ENCODE measurements around the gene HIGD1A.

HIGD1A gene

DNA sequence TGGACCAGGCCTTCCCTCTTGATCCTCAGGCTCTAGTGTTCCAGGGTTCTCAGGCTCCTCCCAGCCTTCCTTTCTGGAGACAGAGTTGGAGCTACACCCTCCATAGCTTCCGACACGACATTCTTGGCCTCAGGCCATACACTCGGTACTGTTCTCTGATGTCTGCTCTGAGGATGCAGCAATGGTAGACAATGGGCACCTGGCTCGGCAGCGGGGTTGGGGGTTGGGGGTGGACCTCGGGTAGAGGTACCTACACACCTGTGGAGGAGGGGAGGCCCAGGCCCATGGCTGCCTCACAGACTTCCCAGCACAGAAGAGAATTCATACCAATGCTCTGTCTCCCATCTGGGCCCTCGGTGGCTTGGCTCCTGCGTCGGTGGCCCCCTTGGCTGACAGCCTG, 52.7 kb downstream of the HIGD1A start:
- no peak for DNase-seq

DNA sequence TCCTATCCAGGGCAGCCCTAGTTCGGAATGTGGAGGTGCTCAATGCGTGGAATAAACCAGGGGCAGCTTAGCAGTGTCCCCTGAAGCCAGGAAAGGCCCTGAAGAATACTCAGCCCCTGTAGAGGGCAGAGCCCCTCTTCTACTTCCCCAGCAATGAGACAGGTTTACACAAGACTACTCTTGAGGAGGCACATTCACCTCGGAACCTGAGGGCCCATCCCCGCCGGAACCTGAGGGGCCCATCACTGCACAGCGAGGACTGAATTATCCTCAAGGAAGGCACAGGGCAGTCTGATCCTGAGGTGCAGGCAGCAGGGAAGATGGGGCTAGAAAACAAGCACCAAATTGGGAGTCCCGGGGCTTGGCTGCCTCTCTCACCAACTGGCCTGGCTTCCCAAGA, 53.5 kb downstream of the HIGD1A start:
- no peak for DNase-seq

- no peak for DNase-seq
Measured at GRCh38 chr3:42749753-42750231, 54.5 kb downstream of the HIGD1A start.

DNA sequence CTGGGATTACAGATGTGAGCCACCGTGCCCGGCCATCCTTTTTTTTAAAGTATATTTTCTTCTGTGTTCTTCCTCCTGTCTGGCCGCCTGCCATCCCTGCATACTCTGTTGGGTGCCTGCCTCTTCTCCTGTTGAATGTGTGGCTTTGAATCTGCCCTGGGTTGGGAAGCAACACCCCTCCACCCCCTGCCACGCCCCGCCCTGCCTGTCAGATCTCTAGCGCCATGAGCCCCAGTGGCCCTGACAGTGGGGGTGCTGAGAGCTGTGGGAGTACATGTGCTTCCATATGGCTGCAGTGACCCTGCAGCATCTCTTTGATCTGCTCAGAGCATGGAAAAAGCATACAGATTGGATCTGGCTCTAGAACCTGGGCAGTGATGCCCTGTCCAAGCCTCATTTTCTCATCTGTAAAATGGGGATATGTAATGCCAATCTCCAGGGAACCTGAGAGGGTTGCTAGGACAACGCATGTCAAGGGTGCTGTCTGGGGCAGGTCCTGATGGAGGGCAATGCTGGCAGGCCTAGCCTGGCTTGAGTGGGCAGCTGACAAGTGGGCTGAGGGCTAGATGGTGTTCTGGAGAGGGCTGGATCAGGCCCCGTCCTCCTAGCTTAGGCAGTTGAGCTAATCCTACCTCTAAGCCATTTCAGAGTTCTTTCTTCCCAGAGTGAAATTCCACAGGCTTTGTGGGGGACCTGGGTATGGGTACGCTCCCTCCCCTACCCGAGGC, 55.1 kb downstream of the HIGD1A start:
- DNase-seq = no peak

DNA sequence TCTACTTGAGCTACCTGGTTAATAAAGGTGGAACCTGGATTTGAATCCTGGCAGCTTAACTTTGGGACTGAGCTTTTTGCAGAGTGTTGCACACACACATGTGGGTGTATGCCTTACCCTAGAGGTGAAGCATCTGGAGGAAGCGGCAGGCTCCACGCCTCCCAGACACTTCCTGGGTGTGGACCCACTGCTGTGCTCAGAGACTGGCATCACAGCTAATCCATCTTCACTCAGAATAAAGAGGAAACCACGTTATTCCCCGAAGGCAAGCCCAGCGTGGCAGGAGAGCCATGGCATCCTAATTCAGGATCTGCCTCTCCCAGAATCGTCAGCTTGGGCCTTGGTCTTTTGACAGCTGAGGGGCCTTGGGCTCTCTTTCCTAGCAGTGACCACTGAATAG, 56.7 kb downstream of the HIGD1A start:
- DNase-seq = no peak

- DNase-seq = peak; percentile 67
Measured at GRCh38 chr3:42746455-42747450, 57.5 kb downstream of the HIGD1A start.

DNA sequence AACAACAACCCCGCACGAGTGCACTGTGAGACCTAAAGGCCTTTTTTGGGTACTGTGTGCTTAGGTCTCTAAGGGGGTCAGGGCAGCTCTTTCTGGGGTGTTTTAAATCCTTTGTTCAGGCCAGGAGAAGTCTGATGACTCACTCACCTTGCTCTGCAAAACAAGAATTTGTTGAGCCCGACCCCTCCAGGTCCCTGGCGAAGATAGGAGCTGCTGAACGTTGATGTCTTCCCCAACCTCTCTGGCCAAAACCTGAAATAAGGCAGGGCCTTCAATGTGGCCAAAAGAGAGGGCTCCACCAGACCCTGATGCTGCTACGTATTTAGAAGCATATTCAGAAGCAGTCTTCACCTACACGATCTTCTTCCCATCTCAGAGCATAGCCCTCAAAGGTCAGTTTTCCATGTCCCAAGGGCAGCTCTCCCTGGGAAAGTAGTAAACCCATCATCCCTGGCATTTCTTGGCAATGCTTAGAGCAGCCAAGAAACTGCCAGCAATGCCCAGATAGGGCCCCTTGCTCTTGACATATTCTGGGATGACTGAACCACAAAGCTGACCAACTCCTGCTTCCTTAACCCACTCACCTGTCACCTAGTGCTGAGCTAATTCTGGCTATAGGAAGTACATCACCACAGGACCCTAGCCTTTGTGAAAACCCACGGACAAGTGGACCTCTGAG, 58.4 kb downstream of the HIGD1A start:
- no peak for DNase-seq

GRCh38 chr3:42745291-42745745, 59.0 kb downstream of the HIGD1A start:
- peak; percentile 20 for DNase-seq

DNA sequence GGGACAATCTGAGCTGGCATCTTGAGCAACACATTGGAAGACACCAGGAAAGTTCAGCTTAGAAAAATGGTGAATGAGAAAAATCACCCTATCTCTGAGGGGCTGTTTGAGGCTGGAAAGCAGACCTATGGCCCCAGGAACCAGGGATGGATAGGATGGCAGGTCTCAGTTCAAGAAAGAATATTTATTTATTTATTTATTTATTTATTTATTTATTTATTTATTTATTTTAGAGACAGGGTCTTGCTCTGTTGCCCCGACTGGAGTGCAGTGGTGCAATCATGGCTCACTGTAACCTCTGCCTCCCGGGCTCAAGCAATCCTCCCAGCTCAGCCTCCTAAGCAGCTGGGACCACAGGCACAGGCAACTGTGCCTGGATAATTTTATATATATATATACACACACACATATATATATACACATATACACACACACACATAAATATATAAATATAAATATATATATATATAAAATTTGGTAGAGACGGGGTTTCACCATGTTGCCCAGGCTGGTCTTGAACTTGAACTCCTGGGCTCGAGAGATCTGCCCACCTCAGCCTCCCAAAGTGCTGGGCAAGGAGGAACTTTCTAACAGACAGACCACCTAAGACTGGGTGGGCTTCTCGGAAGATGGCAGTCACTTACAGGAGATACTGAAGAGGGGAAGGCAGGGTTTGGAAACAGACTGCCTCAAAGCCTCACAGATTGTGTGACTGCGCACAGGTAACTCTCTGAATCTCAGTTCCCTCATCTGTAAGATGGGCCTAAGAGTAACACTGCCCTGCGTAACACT, 60.9 kb downstream of the HIGD1A start:
- DNase-seq = no peak

DNA sequence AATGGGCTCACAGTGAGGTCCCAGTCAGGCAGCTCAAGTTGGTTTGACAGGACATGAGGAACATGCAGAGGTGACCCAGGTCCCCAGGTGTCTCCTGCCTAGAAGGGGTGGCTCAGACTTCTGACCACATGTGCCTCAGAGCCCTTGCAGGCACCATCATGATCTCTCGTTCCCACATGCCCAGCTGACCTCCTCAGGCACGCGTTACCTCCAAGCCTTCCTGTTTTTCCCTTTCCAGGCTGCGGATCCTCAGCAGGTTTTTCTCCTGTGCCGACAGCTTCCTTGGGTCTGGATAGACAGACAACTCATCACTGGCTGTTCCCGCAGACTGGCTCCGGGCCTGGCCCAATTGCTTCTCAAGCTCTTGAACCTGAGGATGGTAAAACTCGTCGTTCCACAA, 61.6 kb downstream of the HIGD1A start:
- DNase-seq = no peak

DNA sequence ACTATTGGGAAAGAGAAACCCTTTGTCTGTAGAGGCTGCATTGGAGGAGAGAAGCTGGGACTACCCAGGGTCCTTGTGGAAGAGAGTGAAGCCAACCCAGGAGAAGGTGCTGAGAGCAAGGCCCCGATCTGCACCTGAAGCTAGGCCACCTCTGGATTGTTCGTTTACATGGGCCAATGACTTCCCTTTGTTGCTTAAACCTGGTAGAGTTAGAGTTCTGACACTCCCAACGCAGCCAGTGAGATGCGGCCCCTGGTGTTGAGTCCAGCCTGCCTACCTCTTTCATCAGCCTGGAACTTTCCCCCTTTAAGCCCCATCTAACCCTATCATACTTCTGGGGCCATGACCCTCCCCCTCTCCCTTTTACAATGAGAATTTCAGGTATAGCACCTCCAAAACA, 62.0 kb downstream of the HIGD1A start:
- DNase-seq = no peak

DNA sequence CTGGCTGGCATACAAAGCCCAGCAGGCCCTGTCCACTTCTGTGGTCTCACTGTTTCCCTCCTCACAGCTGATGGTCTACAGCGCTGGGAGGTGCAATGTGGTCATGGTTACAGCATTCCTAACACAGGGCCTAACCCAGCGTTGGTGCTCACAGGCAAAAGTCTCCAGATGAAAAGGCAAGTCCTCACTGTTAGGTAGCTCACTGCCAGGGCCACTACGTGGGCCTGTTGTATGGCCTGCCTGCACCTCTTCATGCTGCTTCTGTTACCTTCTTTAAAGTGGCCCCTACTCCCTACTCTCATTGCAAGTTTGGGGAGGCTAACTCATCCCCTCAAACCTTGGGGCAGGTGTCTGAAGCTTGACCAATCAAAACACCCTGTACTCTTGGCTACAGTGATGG, 62.5 kb downstream of the HIGD1A start:
- DNase-seq = no peak

DNA sequence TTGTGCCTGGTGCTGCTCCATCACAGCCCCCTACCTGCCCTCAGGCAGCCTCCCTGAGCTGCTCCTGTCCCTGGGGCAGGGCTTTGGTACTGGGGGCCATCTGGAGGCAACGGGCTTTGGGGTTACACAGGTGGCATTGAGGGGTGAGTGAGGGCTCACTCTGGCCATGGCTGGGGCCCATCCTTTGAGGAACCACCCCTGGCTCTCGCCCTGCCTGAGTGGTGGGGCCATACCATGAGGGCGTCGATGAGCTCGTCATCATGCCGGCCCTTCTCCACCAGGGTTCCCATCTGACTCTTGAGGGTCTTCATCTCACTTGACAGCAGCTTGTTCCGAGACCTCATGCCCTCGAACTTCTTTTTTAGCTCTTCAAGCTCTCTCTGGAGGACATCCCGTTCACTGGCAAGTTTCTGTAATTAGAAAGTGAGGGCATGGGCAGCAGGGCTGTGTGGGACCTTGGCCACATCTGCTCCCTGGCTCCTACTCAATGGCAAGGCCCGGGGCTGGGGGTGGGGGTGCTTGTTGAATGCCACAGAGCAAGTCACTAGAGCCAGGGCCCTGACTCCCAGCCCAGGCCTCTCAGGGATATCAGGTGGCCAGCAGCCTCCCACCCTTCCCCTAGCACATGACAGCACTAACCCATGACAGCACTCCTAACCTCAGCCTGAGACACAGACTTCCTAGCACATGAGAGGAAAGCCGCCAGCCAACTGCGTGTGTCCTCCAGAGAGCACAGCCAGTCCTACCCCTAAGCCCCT, 64.7 kb downstream of the HIGD1A start:
- DNase-seq = no peak

- no peak for DNase-seq
Measured at GRCh38 chr3:42736531-42736930, 67.8 kb downstream of the HIGD1A start.

GRCh38 chr3:42736081-42736480, 68.2 kb downstream of the HIGD1A start:
- DNase-seq = no peak

GRCh38 chr3:42735615-42736014, 68.7 kb downstream of the HIGD1A start:
- no peak for DNase-seq

GRCh38 chr3:42735019-42735418, 69.3 kb downstream of the HIGD1A start:
- no peak for DNase-seq

DNA sequence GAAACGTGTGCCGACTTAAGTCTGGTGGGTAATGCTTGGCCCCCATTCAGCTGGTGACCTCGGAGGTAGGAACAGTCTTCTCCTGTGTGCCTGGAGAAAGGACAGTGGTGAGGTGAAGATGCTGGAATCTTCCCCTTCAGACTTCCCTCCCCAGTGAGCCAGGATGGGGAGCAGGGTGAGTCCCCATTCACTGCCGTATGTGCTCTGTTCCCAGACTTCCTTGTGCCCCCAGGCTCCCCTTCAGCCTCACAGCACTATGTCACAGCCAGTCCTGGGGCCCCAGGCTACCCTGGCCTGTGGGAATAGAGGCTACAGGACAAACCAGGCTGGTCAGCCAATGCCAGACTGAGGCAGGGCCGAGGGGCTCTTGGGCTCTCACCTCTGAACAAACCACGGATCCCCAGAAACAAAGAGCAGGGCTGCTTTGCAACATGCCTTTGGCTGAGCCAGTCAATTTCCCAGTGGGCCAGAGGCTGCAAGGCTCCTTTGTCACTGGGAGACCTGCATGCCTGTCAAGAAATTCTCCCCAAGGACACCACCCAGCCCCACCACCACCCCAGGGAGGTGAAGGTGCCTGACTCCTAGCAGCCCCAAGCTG, 69.9 kb downstream of the HIGD1A start:
- no peak for DNase-seq

DNA sequence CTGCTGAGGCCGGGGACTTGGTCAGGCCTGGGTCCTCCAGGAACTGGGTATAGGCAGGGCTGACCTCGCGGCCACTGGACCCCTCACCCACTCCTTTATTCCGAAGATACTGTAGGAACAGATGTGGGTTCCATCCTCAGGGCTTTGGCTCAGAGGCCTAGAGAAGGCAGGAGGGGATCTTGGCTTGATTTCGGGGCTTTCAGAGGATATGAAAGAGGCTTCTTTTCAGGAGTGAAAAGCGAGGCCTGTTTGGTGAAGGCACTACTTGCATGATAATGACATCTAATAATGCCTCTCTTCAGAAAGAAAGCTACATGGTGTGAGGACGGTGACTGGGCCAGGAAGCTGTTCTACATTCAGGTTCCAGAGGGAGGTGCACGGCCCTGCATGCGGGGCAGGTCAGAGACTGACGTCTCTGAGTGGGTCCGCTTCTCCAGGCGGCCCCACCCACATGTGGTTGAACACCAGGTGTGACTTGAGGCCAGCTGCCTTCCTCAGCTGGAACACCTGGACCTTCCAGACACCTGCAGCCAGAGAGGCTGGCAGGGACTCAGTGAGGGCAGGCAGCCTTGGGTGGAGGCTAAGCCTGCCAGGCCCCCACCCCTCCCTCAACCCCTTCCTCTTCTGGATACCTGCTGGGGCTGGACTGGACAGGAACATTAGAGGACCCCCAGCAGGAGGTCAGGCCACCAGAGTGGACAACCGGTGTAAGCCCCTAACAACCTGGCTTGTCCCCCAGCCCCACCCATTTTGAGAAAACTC, 70.6 kb downstream of the HIGD1A start:
- DNase-seq = no peak

All from NCI-H446 treated with DMSO at 0.1 percent for 48 hours (cell line).